ENCODE data around the gene CYB561A3. TPM values are rescaled to one million over a fixed set of nuclear protein-coding genes. Genes with fewer than 3 reads are reported as not detected.

CYB561A3 gene
- total RNA-seq, 2 donors from 2014 or later, result 64.2 to 88.5 TPM

DNA sequence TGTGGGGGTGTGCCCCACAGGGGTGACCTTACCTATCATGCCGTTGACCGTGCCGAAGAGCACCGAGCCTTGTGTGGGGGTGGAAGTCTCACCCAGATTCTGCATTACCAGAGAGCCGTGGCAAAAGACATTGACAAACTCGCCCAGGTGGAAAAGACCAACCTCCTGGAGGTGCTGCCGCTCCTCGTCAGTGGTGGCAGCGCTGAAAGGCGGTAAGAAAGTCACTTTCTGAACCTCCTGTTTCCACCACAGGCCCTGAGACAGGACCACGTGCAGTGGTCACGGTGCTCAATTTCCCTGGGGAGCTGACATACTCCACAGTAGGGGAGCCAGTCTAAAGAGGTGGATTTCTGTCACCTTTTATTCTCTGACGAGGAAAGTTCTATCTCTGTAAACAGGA lies 59.1 kb downstream of the CYB561A3 start:
- H3K4me3 ChIP-seq, result no peak overlapping the region
- H3K27me3 ChIP-seq, result no peaks in the 10 kb centered on the region
- H3K9me3 ChIP-seq, result no peaks in the 10 kb centered on the region
- H3K27ac ChIP-seq, result no peak overlapping the region
- H3K9ac ChIP-seq (ENCODE audit: low read depth in 2 of 2, low read length in 2 of 2), result no peak overlapping the region
- DNase-seq, result no peak
- intact Hi-C loops (cut with DNase I), result no loop called here
- TF ChIP-seq, protein P1, sequence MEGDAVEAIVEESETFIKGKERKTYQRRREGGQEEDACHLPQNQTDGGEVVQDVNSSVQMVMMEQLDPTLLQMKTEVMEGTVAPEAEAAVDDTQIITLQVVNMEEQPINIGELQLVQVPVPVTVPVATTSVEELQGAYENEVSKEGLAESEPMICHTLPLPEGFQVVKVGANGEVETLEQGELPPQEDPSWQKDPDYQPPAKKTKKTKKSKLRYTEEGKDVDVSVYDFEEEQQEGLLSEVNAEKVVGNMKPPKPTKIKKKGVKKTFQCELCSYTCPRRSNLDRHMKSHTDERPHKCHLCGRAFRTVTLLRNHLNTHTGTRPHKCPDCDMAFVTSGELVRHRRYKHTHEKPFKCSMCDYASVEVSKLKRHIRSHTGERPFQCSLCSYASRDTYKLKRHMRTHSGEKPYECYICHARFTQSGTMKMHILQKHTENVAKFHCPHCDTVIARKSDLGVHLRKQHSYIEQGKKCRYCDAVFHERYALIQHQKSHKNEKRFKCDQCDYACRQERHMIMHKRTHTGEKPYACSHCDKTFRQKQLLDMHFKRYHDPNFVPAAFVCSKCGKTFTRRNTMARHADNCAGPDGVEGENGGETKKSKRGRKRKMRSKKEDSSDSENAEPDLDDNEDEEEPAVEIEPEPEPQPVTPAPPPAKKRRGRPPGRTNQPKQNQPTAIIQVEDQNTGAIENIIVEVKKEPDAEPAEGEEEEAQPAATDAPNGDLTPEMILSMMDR (IDR thresholded peaks at IDR 0.05), result no peak
- H3K4me1 ChIP-seq, result no peaks in the 10 kb centered on the region
- H3K36me3 ChIP-seq, result peaks cover 24% of the 10 kb centered on the region

Other genes starting within 250 kb of the CYB561A3 start
- 10 to 100 TPM; 26.8 to 35.4 TPM for gene VPS37C, start 200.5 kb downstream of the CYB561A3 start, total RNA-seq
- under 1 TPM in 1 of 2 donors, not detected in 1; 0.35 TPM for gene PGA3, start 158.4 kb downstream of the CYB561A3 start, total RNA-seq
- gene PGA4, start 139.5 kb downstream of the CYB561A3 start, total RNA-seq, result not detected
- not detected for gene PGA5, start 120.7 kb downstream of the CYB561A3 start, total RNA-seq
- under 1 TPM; 0.37 to 0.58 TPM for gene VWCE, start 66.6 kb downstream of the CYB561A3 start, total RNA-seq
- 100 to 1,000 TPM; 154 to 189 TPM for gene DDB1, start 28.8 kb downstream of the CYB561A3 start, total RNA-seq
- 10 to 100 TPM; 50.0 to 81.3 TPM for gene TKFC, start 28.7 kb downstream of the CYB561A3 start, total RNA-seq
- gene TMEM138, start 492 bp upstream of the CYB561A3 start, total RNA-seq, result 10 to 100 TPM; 27.4 to 37.7 TPM
- 10 to 100 TPM in 1 of 2 donors, 1 to 10 TPM in 1; 9.0 to 10.3 TPM for gene TMEM216, start 30.7 kb upstream of the CYB561A3 start, total RNA-seq
- 10 to 100 TPM; 56.2 to 65.8 TPM for gene CPSF7, start 68.1 kb upstream of the CYB561A3 start, total RNA-seq
- 10 to 100 TPM; 38.3 to 38.5 TPM for gene SDHAF2, start 68.2 kb upstream of the CYB561A3 start, total RNA-seq
- 1 to 10 TPM in 1 of 2 donors, under 1 TPM in 1; 0.54 to 1.3 TPM for gene LRRC10B, start 146.9 kb upstream of the CYB561A3 start, total RNA-seq
- gene SYT7, start 219.2 kb upstream of the CYB561A3 start, total RNA-seq, result 10 to 100 TPM in 1 of 2 donors, 1 to 10 TPM in 1; 8.5 to 28.4 TPM

All from colonic mucosa (tissue), 4 donors.